Gastroesophageal sphincter (tissue), 4 donors: ENCODE results near the gene ANKS1A. TPM values are rescaled to one million over a fixed set of nuclear protein-coding genes. Genes with fewer than 3 reads are reported as not detected.

Source experiments
- ATAC-seq: fragments of 150-250 bp; one replicate; pipeline ENCODE4 v1.9.1; 2016; ENCODE audit warnings: mild to moderate bottlenecking, moderate library complexity
- H3K27ac ChIP-seq, 4 donors: fragments of 200-600 bp; sonication (generic) in 3 of 4; 1 replicate in 3 of 4; 2 replicates in 1 of 4; pipeline ENCODE4 v1.5.1; 2016 to 2019
- H3K27me3 ChIP-seq: fragments of 200-600 bp; sonication (generic); one replicate; pipeline ENCODE4 v1.5.1; 2019
- H3K36me3 ChIP-seq, 2 donors: fragments of 200-600 bp; sonication (generic); one replicate each; pipeline ENCODE4 v1.5.1; 2019; ENCODE audit warnings: control low read depth in 1 of 2
- H3K4me1 ChIP-seq, 3 donors: fragments of 200-600 bp; sonication (generic); 1 replicate in 2 of 3; 2 replicates in 1 of 3; pipeline ENCODE4 v1.5.1; 2016 to 2019; ENCODE audit warnings: control low read depth in 2 of 3
- H3K4me3 ChIP-seq, 2 donors: fragments of 200-600 bp; sonication (generic); one replicate each; pipeline ENCODE4 v1.5.1; 2019; ENCODE audit warnings: mild to moderate bottlenecking in 1 of 2, moderate library complexity in 1 of 2
- H3K9me3 ChIP-seq, 3 donors: fragments of 200-600 bp; sonication (generic); one replicate each; pipeline ENCODE4 v1.5.1; 2017 to 2019; ENCODE audit warnings: control low read depth in 2 of 3
- CTCF ChIP-seq, 4 experiments: fragments of 200-600 bp in 2 of 4; fragments of 450-650 bp in 2 of 4; sonication (generic) in 1 of 4; IDR thresholded peaks; one replicate each; pipeline ENCODE4 v1.5.1; 2017 to 2019; ENCODE audit warnings: antibody characterized with exemption in 4 of 4, mild to moderate bottlenecking in 2 of 4, moderate library complexity in 2 of 4
- EP300 ChIP-seq: sonication (generic); formaldehyde crosslinking; IDR thresholded peaks from one replicate; pipeline ENCODE4 v1.6.1; 2017; ENCODE audit warnings: antibody characterized with exemption, mild to moderate bottlenecking
- POLR2A ChIP-seq, 2 donors: fragments of 450-650 bp; IDR thresholded peaks; one replicate each; pipeline ENCODE4 v1.6.1; 2017; ENCODE audit warnings: antibody characterized with exemption in 2 of 2, mild to moderate bottlenecking in 2 of 2, moderate library complexity in 1 of 2
- POLR2AphosphoS5 ChIP-seq: sonication (generic); formaldehyde crosslinking; IDR thresholded peaks from one replicate; pipeline ENCODE4 v1.6.1; 2017; ENCODE audit warnings: antibody characterized with exemption
- WGBS, 2 donors: methylation state at CpG; one replicate each; pipeline ENCODE4 v1.1.5; 2018; ENCODE audit warnings: low coverage in 1 of 2; 5-methylcytosine and 5-hydroxymethylcytosine counted together
- total RNA-seq, 4 donors: library from RNA; depleted of rRNA; stranded (reverse); fragments of >200 nt; gene quantifications; one replicate each; pipeline ENCODE4 v1.1.0, GENCODE V29; 2016

Gene ANKS1A
- total RNA-seq, 4 donors from 2014 or later: 52.0 to 135 (median 88.4) TPM

DNA sequence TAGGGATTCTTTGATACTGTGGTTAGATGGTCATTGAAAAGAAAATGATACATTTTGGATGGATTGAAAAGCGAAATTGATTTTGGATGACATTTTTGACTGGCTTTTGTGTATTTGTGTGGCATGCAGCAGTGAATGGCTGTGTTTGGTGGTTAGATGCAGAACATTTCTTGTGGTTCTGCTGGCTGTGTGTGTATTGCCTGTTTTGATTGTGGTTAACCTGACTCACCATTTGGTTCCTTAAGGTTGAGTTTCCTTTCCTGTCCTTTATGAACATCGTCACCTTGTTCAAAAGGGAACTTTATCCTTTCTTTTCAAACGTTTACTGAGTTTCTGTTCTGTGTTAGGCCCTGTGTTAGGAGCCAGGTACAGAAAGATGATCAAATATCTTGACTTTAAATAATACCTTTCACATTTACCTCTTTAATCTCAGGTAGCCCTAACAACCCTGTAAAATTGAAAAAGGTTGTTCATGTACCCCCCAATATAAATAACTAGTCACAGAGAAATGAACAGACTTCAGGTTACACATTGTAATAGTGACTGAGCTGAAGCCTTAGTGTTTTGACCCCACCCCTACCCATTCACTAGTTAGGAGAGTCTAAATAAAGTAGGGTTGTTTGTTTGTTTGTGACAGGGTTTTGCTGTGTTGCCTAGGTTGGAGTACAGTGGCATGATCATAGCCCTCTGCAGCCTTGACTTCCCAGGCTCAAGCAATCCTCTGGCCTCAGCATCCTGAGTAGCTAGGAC, 23.8 kb downstream of the ANKS1A start:
- Histone ChIP-seq H3K36me3 (no peaks in the 10 kb centered on the region), H3K27me3 (no peaks in the 10 kb centered on the region), H3K4me1 (peaks cover 0 to 33% (median 7%) of the 10 kb centered on the region in 3 donors), H3K4me3 (no peak overlapping the region), H3K9me3 (no peaks in the 10 kb centered on the region), H3K27ac (no peak overlapping the region)
- no peak for TF ChIP-seq EP300
- no peak for TF ChIP-seq POLR2A (IDR thresholded peaks at IDR 0.05)
- TF ChIP-seq CTCF (IDR thresholded peaks at IDR 0.05): no peak
- TF ChIP-seq POLR2AphosphoS5: no peak
- 61 to 73% methylated on average over 2 to 3 of the region's 3 CpGs for WGBS, 2 donors
- ATAC-seq: no peak

GRCh38 chr6:34914358-34914757, 25.3 kb downstream of the ANKS1A start:
- Histone ChIP-seq H3K27ac (no peak overlapping the region), H3K4me1 (peaks cover 0 to 40% (median 7%) of the 10 kb centered on the region in 3 donors)
- 87 to 90% methylated on average over 4 of the region's 4 CpGs for WGBS, 2 donors

GRCh38 chr6:34916348-34916967, 27.4 kb downstream of the ANKS1A start:
- Histone ChIP-seq H3K27me3 (no peaks in the 10 kb centered on the region), H3K36me3 (no peaks in the 10 kb centered on the region), H3K9me3 (no peaks in the 10 kb centered on the region), H3K27ac (peak overlapping the region in 3 of 4 donors; percentile 46 to 65 (median 48)), H3K4me3 (no peak overlapping the region), H3K4me1 (peaks cover 0 to 45% (median 7%) of the 10 kb centered on the region in 3 donors)
- no peak for ATAC-seq
- no peak for TF ChIP-seq EP300
- no peak for TF ChIP-seq CTCF (IDR thresholded peaks at IDR 0.05)
- no peak for TF ChIP-seq POLR2AphosphoS5
- no peak for TF ChIP-seq POLR2A (IDR thresholded peaks at IDR 0.05)
- WGBS, 2 donors: 54 to 67% methylated on average over 4 of the region's 4 CpGs

More at GRCh38 chr6:34914358-34914757, 25.3 kb downstream of the ANKS1A start:
- Histone ChIP-seq H3K9me3 (no peaks in the 10 kb centered on the region), H3K36me3 (no peaks in the 10 kb centered on the region), H3K4me3 (no peak overlapping the region), H3K27me3 (no peaks in the 10 kb centered on the region)
- no peak for ATAC-seq
- TF ChIP-seq EP300: no peak
- TF ChIP-seq POLR2A (IDR thresholded peaks at IDR 0.05): no peak
- no peak for TF ChIP-seq CTCF (IDR thresholded peaks at IDR 0.05)
- no peak for TF ChIP-seq POLR2AphosphoS5

DNA sequence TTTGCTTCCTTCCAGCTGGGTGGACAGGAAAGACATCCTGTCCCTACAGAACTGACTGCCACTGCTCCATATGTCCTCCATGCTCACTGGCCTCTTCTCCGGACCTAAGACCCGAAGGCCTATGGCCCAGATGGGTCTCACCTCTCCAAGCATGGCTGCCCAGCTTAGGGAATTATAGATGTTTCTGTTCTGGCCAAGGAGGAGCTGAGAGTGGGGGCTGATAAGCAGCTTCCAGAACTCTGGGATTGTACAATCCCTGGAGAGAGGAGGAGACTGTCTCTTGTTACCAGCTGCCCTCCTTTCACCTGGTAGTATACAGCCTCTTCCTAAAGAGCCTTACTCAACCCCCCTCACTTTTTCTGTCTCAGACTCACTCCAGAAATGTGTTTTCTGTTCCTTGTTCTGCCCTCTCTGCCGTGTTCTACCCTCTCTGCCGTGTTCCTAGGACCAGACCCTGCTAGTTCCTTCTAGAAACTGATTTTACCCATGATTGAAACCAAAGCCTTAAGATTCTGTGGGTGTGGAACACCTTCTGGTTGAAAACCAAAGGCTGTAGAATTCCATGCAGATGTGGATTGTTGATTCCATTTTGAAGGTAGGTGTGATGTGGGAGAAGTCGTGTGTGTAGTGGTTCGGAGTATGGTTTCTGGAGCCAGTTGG, 28.7 kb downstream of the ANKS1A start:
- Histone ChIP-seq H3K4me1 (peaks cover 0 to 45% (median 7%) of the 10 kb centered on the region in 3 donors), H3K9me3 (no peaks in the 10 kb centered on the region), H3K4me3 (no peak overlapping the region), H3K27me3 (no peaks in the 10 kb centered on the region), H3K27ac (peak overlapping the region in 2 of 4 donors; percentile 46 to 65), H3K36me3 (no peaks in the 10 kb centered on the region)
- 78 to 100% methylated on average over 3 to 6 of the region's 6 CpGs for WGBS, 2 donors
- no peak for ATAC-seq
- TF ChIP-seq CTCF (IDR thresholded peaks at IDR 0.05) (no peak), EP300 (no peak), POLR2A (IDR thresholded peaks at IDR 0.05) (no peak), POLR2AphosphoS5 (no peak)
